GM18520 (cell line): ENCODE measurements around the gene TSHZ3.

Source experiments
- ATAC-seq: cut with Tn5 transposase; IDR thresholded peaks from one replicate; pipeline ENCODE4 v1.9.1; 2021; ENCODE audit not compliant: unreplicated experiment

TSHZ3 gene

DNA sequence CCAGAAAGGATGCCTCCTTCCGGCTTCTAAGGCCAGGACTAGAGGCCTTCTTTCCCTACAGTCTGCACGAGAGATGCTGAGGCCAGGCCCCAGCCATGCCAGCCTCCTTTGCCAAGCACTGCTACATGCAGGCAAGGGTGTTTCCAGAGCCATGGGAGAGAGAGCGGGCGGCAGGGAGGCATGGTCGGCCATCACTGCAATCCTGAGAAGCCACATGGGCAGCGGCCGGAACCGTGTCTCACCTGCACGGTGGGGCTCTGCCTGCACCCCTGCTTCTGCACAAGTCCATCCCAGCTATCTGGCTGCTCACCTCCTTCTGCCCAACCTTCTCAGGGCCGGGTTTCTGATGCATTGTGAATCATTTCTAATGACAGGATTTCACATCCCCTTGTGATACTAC, 35.1 kb downstream of the TSHZ3 start:
- no peak for ATAC-seq

GRCh38 chr19:31313291-31314030, 35.8 kb downstream of the TSHZ3 start:
- no peak for ATAC-seq

- no peak for ATAC-seq
Measured at GRCh38 chr19:31312677-31313244, 36.5 kb downstream of the TSHZ3 start.

DNA sequence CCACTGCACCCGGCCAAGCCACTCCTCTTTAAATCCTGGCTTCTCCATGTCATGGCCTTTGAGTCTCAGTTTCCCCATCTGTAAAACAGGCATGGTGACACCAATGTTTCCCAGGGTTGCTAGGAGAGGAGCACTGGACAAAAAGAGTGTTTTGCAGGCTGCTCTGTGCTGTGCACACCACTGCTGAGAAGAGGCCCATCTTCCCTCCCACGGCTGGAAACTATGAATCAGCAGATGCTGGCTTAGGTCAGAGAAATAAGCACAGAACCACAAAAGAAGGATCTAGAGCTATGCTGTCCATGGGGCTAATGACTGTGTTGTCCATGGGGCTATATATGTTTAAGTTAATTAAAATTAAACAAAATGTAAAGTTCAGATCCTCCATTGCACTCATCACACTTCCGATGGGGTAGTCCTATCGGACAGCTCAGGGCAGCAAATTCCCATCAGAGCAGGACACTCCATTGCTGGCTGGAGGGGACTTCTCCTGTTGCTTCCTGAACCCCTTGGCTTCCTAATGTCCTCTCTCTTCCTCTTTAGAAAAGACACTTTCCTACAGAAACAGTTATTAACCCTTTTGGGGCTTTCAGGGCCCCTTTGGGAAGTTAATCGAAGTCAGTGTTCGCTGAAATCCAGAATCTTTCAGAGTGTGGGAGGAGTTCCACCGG, 37.1 kb downstream of the TSHZ3 start:
- ATAC-seq = no peak

DNA sequence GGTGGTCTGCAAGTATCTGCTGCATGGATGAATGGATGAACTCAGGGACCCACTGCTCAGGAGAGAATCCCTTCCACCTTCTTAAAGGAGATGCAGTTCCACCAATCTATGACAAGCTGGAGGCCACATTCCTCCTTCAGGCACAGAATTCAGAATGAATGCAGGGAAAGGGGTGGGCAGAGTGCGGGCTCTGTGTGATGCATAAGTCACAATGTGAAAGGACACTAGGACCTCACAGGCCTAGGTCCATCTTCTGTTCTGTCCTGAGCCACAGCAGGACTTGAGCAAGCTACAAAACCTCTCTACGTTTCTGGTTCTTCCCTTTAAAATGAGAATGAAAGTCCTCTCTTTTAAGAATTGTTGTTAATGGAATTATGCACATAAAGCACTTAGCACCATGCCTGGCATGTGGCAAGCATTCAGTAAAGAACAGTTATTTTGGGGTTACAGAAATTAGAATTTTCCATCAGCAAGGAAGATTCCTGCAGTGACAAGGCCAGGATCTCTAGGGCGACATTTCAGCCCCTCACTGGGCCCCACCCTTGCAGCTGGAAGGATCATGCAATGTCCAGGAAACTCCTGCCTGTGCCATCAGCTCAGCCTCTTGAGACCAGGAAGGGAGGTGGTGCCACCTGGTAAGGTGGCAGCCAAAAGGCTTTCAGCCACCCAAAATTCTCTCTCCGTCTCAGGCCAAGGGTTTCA, 38.7 kb downstream of the TSHZ3 start:
- ATAC-seq = no peak

- no peak for ATAC-seq
Measured at GRCh38 chr19:31308781-31309180, 40.5 kb downstream of the TSHZ3 start.

DNA sequence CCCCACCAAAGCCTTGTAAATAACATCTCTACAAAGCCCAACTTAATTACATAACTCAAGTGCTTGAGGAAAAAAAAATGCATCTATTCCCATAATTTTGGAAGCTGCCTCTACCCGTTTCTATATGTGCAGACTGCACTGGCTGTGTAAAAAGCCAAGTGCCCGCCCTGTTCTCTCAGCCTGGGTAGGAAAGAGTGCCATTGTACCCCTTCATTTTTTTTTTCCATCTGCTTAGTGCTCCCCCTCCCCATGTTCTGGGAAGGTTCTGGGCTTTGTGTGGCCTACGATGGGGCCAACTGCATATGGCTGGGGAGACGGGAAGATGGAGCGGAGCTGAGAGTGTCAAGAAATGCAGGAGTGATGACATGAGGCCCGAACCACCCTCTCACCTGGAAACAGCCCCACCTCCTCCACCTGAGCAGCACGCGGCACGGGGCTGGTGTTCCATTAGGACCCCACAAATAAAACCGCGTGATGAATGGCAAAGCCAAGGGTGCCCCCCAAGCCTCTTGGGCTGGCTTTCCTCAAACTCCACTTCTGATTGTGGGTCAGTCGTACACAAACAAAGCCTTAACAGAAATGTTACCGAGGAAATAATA, 42.1 kb downstream of the TSHZ3 start:
- no peak for ATAC-seq

- no peak for ATAC-seq
Measured at GRCh38 chr19:31306006-31306753, 43.1 kb downstream of the TSHZ3 start.

GRCh38 chr19:31304831-31305312, 44.4 kb downstream of the TSHZ3 start:
- no peak for ATAC-seq

- no peak for ATAC-seq
Measured at GRCh38 chr19:31303262-31303815, 45.9 kb downstream of the TSHZ3 start.

DNA sequence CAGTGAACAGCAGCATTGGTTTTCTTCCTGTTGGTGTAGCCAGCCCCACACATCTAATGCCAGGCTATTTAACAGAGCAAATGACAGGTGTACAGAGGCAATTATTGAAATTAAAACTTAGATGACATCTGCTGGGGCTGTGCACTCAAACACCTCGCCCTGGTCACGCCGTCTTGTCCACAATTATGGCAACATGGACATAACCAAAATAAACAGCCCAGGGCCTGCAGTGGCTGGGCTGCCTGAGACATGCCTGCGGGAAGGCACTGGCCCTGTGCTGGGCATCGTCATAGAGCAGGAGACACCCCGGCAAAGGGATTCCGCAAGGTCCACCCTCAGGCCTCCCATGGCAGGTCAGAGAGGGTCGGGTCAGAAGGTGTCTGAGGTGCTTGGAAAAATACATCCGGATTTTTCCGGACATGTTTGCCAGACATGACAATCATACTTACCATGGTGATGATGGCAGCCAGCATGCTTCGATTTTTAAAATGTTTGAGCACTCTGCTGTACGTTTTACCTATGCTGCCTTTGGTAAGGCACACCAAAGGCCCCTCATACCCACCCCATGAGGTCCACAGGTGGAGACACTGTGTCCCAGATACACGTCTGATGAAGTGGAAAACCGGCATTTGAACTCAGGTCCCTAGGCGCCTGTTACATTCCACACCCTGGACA, 47.8 kb downstream of the TSHZ3 start:
- no peak for ATAC-seq

- no peak for ATAC-seq
Measured at GRCh38 chr19:31300422-31300821, 48.8 kb downstream of the TSHZ3 start.

- no peak for ATAC-seq
Measured at GRCh38 chr19:31299665-31300064, 49.6 kb downstream of the TSHZ3 start.

DNA sequence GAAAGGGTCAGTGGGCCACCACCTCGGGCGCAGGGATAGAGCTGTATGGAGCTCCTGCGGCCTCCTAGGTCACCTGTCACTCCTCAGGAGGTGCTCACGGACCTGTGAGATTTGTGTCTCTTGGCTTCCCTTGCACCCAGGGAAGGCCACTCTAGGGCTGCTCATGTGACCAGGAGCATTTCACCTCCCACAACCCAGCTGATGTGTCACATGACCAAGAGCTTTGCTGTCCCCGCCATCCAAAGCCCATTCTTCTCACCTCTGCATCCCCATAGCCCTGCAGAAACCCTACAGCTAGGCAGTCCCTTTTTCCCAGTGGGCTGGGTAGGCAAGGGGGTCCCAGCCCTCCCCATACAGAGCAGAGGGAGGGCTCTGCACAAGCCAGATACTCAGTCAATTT, 51.2 kb downstream of the TSHZ3 start:
- no peak for ATAC-seq

DNA sequence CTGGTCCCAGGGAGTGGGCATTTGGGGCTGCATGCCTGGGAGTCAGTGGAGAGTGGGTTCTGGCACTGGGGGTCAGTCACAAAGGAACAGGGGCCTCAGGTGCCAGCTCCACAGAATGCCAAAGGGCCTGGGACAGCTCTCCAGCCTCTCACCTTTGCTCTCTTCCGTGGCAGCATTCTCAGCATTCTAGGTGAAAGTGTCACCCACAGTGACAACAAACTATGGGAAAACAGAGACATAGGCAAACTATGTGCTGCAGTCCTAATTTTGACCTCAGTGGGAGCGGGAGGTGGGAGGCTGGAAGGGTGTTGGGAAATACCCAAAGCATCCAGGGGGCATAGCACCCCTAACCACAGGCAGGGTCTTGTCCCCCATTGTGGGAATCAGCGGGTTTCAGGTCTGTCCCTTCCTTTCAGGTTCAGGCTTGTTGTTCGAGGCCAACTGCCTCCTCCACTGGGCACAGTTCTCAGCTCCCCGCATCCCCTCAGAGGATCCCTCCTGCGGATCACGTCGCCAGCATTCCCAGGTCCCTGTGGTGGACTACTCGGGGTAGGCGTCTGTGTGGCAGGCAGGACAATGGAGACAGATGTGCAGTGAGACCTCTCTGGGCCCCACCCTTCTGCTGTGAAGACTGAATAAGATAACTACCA, 52.4 kb downstream of the TSHZ3 start:
- ATAC-seq = no peak

DNA sequence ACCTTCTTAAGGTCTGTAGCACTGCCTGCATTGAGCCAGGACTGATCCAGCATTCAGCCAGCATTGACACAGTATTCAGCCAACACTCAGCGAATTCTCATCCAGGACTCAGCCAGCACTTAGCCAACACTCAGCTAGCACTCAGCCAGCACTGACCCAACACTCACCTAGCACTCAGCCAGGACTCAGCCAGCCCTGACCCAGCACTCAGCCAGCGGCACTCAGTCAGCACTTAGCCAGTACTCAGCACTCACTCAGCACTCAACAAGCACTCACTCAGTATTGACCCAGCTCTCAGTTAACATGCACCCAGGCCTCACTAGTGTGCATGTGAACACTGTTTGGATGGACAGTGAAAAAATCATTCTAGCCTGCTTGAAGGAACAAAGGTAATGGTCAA, 55.0 kb downstream of the TSHZ3 start:
- ATAC-seq = no peak

GRCh38 chr19:31292639-31293185, 56.5 kb downstream of the TSHZ3 start:
- ATAC-seq = no peak

DNA sequence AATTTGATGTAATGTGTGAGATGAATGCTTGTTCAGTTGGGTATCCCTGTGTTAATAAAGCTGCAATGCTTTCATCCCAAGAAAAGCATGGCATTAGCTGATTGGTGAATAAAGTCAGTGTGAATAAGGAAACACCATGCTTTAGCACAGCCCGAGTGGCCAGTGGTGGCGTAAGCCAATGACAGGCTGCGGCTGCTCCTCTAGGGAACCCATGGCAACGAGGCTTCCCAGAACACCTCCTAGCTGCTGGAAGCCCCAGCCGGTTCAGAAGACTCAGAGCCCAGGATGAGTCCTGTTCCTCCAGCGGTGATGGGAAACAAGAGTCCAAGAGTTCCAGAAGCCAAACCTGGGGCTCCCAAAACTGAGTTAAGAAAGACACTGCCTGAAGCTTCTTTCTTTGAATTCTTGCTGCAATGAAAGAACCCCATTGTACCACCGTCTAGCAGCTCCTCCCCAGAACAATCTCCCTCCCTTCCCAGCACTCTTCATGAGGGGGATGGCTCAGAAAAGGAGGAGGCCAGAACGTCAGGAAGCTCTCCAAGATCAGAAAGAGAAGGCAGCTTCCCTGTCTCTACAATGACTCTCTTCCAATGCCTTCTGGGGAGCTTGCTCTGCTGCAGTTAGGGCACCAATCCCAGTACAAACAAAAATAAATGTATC, 58.2 kb downstream of the TSHZ3 start:
- no peak for ATAC-seq
